DMS53 treated with DMSO at 0.1 percent for 48 hours (cell line): ENCODE measurements around the gene APEH.

Experiments
- DNase-seq: peaks from one replicate; lab custom pipeline; 2025; ENCODE audit not compliant: unreplicated experiment; lab: John Stamatoyannopoulos, UW

APEH gene

DNA sequence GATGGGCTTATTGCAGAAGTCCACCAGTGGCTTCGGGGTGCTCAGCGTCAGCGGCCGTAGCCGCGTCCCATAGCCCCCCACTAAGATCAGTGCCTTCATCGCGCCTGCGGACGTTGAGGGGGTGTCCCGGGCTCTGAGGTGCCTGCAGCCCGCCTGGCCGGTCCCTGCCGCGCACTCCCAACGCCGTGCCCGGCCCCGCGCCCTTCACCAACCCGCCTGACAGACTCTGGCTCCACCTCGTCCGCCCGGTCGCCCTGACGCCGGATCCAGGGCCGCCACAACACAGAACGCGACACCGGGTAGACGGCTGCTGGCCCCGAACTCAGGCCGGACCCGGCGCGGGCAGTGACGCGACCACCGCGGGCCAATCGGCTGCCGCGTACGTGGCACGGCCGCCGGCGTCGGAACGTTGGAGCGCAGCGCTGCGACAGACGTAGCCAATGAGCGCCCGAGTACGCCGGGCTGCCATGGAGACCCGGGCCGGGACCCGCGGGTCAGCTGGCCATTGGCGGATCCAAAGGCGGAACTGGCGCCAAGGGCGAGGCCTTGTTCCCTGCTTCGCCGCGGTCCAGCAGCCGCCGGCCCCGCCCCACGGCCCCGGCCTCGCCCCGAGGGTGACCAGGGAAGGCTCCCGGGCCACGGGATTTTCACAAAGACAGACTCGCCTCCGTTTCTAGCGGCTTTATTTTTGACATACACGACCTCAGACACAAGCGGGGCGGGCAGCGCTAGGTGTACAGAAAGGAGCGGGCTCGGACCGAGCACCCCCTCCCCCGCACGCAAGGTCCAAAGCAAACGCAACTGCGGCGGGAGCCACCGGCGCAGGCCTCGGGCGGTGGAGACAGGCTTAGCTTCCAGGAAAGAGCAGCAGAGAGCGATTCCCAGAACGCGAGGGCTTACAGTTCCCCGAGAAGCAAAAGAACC lies 49.7 kb downstream of the APEH start, which contains the start of gene GMPPB:
Gene GMPPB (minus strand): TSS at position 324 of the 924 bp plus-strand sequence. CDS start 225 bp downstream, at position 99.
- peak; percentile 62 for DNase-seq

DNA sequence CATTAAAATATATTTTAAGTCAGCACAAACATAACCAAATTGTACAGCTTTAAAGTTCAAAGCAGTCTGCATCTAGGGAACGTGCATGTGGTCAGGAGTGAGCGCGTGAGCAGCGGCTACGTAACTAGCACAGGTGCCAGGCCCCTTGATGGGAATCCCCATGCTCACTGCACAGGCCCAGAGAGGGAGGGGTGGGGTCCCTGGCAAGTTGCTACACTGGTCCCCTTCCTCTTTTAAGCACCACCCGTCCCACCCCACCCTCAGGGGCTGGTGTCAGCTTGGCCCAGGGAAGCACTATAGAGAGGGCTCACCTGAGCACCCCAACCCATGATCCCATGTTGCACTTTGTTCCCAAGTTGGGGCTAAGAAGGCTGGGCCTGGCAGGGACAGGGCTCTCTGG lies 50.4 kb downstream of the APEH start:
- no peak for DNase-seq

DNA sequence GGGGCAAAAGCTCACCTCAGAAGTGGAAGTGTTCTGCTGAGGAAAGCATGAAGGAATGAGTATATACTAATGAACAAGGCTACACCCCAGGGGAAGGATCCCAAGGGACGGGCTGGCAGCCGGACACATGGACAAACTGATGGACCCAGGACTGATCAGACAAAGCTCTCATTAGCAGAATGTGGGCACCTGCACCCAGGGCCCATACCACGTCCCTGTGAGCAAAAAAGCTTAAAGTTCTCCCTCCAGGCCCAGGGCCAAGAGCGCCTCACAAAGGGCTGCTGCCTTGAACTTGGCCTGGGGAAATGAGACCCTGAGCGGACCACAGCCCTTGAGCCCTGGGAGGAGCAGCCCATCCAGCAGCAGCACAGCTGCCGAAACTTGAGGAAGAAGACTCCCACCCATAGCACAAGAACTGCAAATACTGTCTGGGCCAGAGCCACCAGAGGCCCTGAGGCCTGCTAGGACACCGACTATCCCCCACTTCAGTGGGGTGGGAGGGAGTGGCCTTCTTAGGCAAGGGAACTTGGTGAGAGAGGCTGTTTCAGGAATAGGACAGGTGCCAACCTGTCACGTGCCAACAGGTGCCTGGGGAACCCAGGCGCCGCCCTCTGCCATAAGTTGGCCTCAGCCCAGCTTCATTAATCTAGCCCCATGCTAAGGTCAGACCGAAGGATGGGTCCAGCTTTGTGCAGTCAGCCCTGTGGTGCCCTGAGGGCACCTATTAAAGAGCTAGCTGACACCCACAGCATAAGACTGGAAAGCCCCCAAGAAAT lies 51.9 kb downstream of the APEH start:
- DNase-seq: no peak

DNA sequence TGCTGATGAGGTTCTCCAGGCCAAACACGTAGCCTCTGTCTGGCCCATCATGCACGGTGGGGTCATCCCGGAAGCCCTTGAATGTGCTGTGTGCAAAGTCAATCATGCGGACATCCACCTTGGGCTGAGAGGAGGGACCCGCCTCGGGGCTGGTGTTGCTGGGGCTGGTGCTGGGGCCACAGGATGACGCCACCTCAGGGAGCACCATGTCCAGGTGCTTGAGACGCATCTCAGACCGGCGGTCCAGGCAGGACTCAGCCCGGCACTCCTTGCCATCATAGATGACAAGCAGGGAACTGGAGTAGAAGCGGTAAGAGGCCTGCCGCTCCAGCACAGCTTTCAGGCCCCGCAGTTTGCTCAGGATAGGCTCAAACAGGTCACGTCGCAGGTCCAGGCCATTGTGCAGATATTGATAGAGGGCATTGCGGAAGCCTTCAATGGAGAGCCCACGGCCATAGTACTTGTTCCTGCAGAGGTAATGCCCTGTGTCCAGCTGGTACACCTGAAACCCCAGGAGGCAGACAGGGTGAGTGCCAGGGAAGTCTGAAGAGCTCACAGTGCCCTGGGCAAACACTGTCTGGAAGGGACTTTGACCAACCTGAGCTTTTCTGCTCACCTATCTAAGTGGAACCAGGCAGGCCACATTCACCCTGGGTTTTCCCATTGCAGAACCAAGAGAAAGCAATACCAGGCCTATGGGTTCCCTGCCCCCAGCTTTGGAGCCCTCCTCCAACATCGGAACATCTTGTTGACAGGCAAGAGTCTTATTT lies 53.2 kb downstream of the APEH start:
- DNase-seq: no peak

DNA sequence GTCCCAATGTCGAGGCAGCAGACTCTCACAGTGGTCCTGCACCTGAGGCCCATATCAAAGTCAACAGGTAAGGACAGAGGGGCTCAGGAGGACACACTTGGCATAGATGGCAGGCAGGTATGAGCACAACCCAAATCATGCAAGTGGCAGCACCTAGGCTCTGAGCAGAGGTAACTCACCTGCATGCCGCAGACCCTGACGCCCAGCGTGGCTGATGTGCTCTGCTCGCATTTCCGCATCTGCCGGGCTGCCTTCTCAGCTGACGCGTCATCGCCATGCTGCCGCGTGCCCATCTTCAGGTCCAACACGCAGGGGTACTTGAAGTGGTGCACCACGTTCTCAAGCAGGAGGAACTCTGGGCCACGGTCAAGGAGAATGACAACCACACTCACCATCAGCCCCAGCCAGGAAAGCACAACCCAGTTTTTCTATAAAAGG lies 53.8 kb downstream of the APEH start:
- no peak for DNase-seq

DNA sequence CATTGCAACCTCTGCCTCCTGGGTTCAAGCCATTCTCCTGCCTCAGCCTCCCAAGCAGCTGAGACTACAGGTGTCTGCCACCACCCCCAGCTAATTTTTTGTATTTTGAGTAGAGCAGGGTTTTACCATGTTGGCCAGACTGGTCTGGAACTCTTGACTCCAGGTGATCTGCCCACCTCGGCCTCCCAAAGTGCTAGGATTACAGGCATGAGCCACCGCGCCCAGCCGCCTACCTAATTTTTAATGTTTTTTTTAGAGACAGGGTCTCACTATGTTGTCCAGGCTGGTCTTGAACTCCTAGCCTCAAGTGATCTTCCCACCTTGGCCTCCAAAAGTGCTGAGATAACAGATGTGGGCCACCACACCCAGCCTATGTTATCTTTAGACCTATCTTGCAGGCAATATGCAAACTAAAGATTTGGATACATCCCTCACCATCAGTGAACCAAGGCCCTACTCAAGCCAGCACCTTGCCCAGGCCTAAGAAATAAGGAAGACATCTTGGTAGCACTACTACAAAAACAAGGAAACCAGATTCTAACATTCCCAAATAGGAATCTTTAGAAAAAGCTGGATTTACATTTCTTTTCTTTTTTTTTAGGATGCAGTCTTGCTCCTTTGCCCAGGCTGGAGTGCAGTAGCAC lies 55.9 kb downstream of the APEH start:
- DNase-seq: no peak

DNA sequence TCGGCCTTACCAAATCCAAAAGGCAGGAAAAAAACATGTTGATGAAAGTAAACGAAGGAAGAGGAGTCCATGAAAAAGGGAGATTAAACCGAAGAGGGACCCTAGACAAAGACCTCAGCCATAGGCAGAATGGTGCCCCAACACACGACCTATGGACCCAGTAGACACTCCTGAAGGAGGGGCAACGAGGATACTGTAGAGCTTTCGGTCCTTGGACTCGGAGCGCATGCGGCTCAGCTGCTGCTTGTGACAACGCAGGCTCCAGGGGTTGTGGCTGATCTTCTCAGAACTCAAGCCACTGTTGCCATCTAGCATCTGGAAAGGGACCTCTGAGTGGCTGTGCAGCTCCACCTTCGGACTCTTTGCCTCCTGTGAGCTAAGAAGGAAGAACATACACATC lies 58.4 kb downstream of the APEH start:
- DNase-seq: no peak

DNA sequence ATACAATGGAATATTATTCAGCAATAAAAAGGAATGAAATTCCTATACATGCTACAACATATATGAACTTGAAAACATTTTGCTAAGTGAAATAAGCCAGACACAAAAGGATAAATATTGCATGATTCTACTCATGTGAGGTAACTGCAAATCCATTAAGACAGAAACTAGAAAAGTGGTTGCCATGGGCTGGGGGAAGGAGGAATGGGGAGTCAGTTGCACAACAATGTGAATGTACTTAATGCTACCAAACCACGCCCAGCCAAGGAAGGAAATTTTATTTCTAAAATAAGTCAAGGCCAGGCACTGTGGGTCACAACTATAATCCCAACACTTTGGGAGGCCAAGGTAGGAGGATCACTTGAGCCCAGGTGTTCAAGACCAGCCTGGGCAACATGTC lies 59.4 kb downstream of the APEH start:
- no peak for DNase-seq
